CD4-positive, alpha-beta T cell treated with Interleukin-2 at 100 ng/mL for 4 hours (primary cell): Measurements from ENCODE around the gene UBA3.

ENCODE experiments used
- DNase-seq: peaks from one replicate; pipeline ENCODE4 v3.0.0-alpha.2; 2020; ENCODE audit warnings: low spot score

Gene UBA3

GRCh38 chr3:69011096-69011730 is 69.0 kb downstream of the UBA3 start:
- no peak for DNase-seq

GRCh38 chr3:69009559-69010410 is 70.4 kb downstream of the UBA3 start:
- no peak for DNase-seq

GRCh38 chr3:69008980-69009379 is 71.2 kb downstream of the UBA3 start:
- no peak for DNase-seq

DNA sequence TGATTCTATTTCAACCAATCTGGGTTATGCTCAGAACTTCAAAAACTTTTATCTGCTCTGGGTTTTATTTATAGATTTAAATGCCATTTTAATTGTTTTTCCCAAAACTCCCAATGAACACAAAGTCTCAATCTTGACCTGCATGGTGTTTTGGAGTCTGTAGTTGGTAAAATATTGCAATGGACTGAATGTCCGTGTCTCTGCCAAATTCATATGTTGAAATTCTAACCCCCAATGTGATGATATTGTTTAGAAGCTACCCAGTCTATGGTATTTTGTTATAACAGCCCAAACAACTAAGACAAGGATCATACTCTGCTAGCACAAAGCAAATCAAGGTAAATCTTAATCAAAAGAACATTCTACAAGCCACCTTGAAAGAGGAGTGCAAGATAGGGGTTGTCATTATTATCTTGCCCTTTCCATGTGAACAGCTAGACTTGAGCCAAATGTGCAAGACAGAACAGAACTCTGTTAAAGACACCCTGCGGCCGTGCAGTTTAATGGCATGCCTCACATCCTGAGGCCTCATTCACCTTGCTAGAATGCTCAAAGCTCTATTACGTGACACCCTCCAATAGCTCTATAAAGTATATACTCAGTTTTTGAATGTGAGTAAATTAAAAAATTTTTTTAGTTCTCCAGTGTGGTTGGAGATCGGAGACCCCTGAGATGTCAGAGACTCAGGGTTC is 74.2 kb downstream of the UBA3 start:
- DNase-seq, result no peak

GRCh38 chr3:69005071-69005790 is 74.9 kb downstream of the UBA3 start:
- no peak for DNase-seq
